BE2C (cell line): ENCODE data around the gene ANGPTL7.
A peak's percentile ranks its signal among the peaks of the same experiment; 100 is the strongest.

Experiments used
- DNase-seq: peaks from one replicate; pipeline ENCODE4 v3.0.0-alpha.2; 2020
- H3K27me3 ChIP-seq: fragments of 250-450 bp; sonication (Bioruptor Pico); 2 replicates; pipeline ENCODE4 v1.5.1; 2020; ENCODE audit warnings: mild to moderate bottlenecking
- H3K36me3 ChIP-seq: fragments of 250-450 bp; sonication (Bioruptor Pico); 2 replicates; pipeline ENCODE4 v1.5.1; 2020; ENCODE audit warnings: mild to moderate bottlenecking
- H3K4me1 ChIP-seq: fragments of 250-450 bp; sonication (Bioruptor Pico); 2 replicates; pipeline ENCODE4 v1.5.1; 2020
- H3K4me3 ChIP-seq: 2 replicates; pipeline ENCODE4 v1.5.1; 2011; ENCODE audit warnings: low read depth, low read length
- H3K9me3 ChIP-seq: fragments of 250-450 bp; sonication (Bioruptor Pico); 2 replicates; pipeline ENCODE4 v1.5.1; 2020
- TF ChIP-seq, protein P1 (sequence below): IDR thresholded peaks from 2 replicates; pipeline ENCODE4 v1.5.1; 2012; ENCODE audit warnings: mild to moderate bottlenecking, low read depth, low read length

Gene ANGPTL7

DNA sequence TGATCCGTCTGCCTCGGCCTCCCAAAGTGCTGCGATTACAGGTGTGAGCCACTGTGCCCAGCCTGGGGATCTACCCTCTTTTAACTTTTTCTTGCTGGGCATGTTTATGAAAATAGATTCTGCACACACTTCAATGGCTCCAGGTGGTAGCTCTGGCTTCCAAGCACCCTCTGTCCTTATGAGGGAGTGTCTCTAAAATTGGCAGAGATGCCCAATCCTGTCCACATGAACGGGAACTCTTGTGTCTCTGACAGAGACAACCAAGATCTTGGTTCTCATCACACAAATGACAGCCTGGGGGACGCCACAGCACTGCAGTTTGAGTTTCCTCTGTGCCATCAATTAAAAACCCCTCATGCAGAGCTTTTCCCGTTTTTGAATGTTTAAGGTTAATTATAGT, 43.4 kb upstream of the ANGPTL7 start:
- H3K36me3 ChIP-seq, result peaks cover 5% of the 10 kb centered on the region; the same call in 1 of the 2 replicates
- H3K4me3 ChIP-seq, result no peak overlapping the region
- TF ChIP-seq, protein P1, sequence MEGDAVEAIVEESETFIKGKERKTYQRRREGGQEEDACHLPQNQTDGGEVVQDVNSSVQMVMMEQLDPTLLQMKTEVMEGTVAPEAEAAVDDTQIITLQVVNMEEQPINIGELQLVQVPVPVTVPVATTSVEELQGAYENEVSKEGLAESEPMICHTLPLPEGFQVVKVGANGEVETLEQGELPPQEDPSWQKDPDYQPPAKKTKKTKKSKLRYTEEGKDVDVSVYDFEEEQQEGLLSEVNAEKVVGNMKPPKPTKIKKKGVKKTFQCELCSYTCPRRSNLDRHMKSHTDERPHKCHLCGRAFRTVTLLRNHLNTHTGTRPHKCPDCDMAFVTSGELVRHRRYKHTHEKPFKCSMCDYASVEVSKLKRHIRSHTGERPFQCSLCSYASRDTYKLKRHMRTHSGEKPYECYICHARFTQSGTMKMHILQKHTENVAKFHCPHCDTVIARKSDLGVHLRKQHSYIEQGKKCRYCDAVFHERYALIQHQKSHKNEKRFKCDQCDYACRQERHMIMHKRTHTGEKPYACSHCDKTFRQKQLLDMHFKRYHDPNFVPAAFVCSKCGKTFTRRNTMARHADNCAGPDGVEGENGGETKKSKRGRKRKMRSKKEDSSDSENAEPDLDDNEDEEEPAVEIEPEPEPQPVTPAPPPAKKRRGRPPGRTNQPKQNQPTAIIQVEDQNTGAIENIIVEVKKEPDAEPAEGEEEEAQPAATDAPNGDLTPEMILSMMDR, result no peak
- H3K9me3 ChIP-seq, result no peaks in the 10 kb centered on the region
- H3K4me1 ChIP-seq, result no peaks in the 10 kb centered on the region
- DNase-seq, result no peak
- H3K27me3 ChIP-seq, result no peaks in the 10 kb centered on the region

DNA sequence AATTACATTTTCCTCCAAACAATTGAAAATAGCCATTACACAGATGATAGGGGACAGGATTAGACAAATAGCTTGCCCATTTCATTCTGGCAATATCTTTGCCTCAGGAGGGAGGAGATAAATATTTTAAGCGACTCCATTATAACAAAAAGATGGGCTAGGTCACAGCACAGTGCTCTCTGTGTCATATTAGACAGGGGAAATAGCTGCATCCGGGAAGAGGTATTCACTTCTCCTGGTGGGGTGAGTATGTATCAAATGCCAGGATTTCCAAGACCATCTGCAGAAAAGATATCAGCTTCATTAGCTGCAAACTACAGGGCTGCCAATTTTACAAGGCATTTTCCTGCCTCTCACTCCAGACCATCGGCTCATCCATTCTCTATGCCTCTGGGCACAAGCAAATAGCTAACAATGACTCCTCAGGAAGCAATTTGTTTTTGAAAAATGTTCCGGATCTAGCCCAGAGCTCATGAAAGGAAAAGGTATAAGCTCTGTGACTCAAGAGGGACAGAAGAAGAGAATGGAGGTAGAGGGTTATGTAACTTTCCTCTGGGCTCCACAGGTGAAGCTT, 41.9 kb upstream of the ANGPTL7 start:
- DNase-seq, result peak; percentile 13
- H3K36me3 ChIP-seq, result peaks cover 5% of the 10 kb centered on the region; the same call in 1 of the 2 replicates

DNA sequence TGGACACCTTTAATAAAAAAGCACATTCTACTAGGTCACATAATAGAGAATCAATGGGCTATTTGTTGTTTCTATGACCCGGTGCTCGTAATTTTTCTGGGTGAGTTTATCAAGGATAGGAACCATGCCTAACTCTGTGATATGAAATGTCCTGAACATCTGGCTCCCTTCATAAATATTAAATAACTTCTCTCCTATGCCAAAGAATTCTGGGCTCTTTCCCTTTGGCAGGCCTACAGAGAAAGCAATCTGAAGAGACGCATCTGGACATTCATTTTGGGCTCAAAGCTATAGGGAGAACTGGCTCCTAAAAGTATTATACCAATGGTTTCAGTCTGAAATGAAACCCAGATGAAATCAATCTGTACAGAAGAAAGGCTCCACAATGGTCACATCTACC, 38.8 kb upstream of the ANGPTL7 start:
- H3K4me1 ChIP-seq, result no peaks in the 10 kb centered on the region
- TF ChIP-seq, protein P1, result no peak
- no peak overlapping the region for H3K4me3 ChIP-seq
- H3K9me3 ChIP-seq, result no peaks in the 10 kb centered on the region
- peaks cover 5% of the 10 kb centered on the region for H3K36me3 ChIP-seq
- no peak for DNase-seq
- no peaks in the 10 kb centered on the region for H3K27me3 ChIP-seq

More for the DNA sequence above, 41.9 kb upstream of the ANGPTL7 start:
- H3K9me3 ChIP-seq, result no peaks in the 10 kb centered on the region
- no peak overlapping the region for H3K4me3 ChIP-seq
- H3K4me1 ChIP-seq, result no peaks in the 10 kb centered on the region
- TF ChIP-seq, protein P1, result no peak
- H3K27me3 ChIP-seq, result no peaks in the 10 kb centered on the region

DNA sequence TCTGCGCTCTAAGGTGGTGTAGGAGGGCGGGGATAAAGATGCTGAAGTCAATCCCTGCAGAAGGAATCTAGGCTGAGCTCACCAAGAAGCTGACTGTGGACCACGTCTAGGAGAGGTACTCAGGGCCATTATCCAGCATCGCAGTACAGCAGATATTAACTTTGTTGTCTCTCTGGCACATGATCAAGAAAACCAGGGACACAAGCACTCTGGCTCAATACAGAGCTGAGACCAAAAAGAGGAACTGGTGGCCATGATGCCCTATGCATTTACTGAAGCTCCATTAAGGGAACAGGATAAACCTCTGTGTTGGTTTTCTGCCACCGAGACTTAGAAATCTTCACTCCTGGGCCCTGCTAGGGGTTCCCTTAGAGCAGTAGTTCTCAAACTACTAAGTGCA, 38.0 kb upstream of the ANGPTL7 start:
- DNase-seq, result no peak
- TF ChIP-seq, protein P1, result no peak
- H3K4me3 ChIP-seq, result no peak overlapping the region
- 0 out of 2 replicates have a peak, but pooled peaks cover 3% of the 10 kb centered on the region for H3K4me1 ChIP-seq
- H3K36me3 ChIP-seq, result peaks cover 5% of the 10 kb centered on the region
- H3K27me3 ChIP-seq, result no peaks in the 10 kb centered on the region
- H3K9me3 ChIP-seq, result no peaks in the 10 kb centered on the region

DNA sequence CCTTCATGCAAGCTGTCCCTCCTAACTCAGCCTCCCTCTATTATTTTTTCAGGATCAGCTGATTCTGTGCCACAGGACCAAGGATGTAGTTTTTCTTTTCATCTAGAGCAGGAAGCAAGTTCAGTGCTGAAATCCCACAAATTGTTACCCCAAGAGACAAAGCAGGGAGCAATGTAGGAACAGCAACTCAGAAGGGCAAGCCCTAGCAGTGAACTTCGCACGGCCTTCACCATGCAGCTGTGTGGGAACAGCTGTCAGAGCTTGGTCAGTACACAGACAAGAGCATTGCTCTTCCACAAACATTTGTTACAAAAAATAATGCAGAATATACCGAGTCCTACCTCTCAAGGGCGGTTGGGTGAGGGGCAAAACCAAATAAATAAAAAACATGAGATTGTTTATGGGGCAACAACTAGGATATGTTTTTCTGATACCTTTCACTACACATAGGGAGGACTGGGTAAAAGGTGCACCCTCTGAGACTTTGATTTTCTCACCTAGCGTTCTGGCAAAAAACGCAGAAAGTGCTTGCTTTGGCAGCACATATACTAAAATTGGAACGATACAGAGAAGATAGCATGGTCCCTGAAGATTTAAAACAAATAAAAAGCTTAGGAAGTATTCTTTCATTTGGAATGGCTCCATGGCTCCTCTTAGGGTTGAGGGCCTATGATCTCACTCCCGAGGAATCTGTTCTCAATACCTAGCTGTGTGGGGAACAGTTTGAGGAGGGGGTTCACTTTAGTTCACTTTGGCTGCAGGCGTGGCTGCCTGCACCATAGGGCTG, 37.1 kb upstream of the ANGPTL7 start:
- 0 out of 2 replicates have a peak, but pooled peaks cover 3% of the 10 kb centered on the region for H3K4me1 ChIP-seq
- H3K27me3 ChIP-seq, result no peaks in the 10 kb centered on the region
- H3K9me3 ChIP-seq, result no peaks in the 10 kb centered on the region
- no peak for DNase-seq
- TF ChIP-seq, protein P1, result no peak
- H3K4me3 ChIP-seq, result no peak overlapping the region
- peaks cover 5% of the 10 kb centered on the region for H3K36me3 ChIP-seq

DNA sequence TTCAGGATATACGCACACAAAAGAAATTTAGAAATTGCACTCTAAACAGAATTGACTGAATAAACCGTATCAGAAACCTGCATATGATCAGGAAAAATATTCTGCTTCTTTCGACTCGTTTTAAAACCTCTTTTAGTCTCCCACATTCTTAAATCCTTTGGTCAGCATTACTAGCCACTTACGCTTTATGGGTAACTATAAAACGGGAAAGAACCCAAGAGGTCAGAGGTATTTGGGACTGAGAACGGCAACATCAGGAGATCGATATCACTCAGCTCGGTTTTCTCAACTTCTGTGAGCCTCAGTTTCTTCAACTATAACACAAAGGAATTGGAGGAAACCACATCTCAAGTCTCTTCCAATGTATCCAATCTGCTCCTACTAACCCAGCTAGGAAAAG, 36.4 kb upstream of the ANGPTL7 start:
- TF ChIP-seq, protein P1, result no peak
- 0 out of 2 replicates have a peak, but pooled peaks cover 3% of the 10 kb centered on the region for H3K4me1 ChIP-seq
- H3K27me3 ChIP-seq, result no peaks in the 10 kb centered on the region
- no peak for DNase-seq
- peaks cover 5% of the 10 kb centered on the region for H3K36me3 ChIP-seq
- H3K4me3 ChIP-seq, result no peak overlapping the region
- H3K9me3 ChIP-seq, result no peaks in the 10 kb centered on the region
